ENCODE results near the gene WDR1. TPM values are rescaled to one million over a fixed set of nuclear protein-coding genes. Genes with fewer than 3 reads are reported as not detected.

Gene WDR1
- total and polyA plus RNA-seq, 4 experiments from 2014 or later = 295 to 348 (median 318) TPM

GRCh38 chr4:10099499-10100325 is 16.9 kb downstream of the WDR1 start:
- H3K36me3 Mint-ChIP-seq = peaks cover 29 to 91% of the 10 kb centered on the region in 2 donors
- H3K27me3 Mint-ChIP-seq = no peaks in the 10 kb centered on the region
- Histone ChIP-seq H3K27ac (ENCODE audit: low read depth, low read length) (peak overlapping the region; percentile 74), H3K36me3 (ENCODE audit: insufficient read depth, low read length) (peaks cover 62% of the 10 kb centered on the region), H3K4me3 (ENCODE audit: low read length in 2 of 2) (peak overlapping the region in 1 of 2 donors; percentile 21), H3K4me1 (ENCODE audit: insufficient read depth, low read length) (peaks cover 97% of the 10 kb centered on the region), H3K27me3 (ENCODE audit: insufficient read depth, low read length) (no peaks in the 10 kb centered on the region), H3K9me3 (ENCODE audit: control insufficient read depth in 1 of 2, low read length in 2 of 2) (no peaks in the 10 kb centered on the region)
- peak overlapping the region in 7 of 8 donors; percentile 45 to 86 (median 65) for H3K4me3 Mint-ChIP-seq
- peaks cover 0 to 2% (median 0%) of the 10 kb centered on the region in 8 donors for H3K9me3 Mint-ChIP-seq
- ChIA-PET POLR2A (ENCODE audit: partially characterized antibody) (interaction anchor here (0.7 to 19.7 kb wide), 5 partner anchors 8 to 54 kb away, joined by 3 to 396 read pairs (median 5); partner anchors contain the start of gene WDR1), CTCF (ENCODE audit: partially characterized antibody) (interaction anchor here (1.1 to 2.3 kb wide), 4 partner anchors 12 to 18 kb away, joined by 3 to 7 read pairs (median 4); no protein-coding TSS in a partner anchor)
- intact Hi-C loops (cut with micrococcal nuclease) = loop anchor here (5.0 kb wide), 1 partner anchor 82 kb away; no protein-coding TSS in a partner anchor
- H3K4me1 Mint-ChIP-seq = peaks cover 77 to 100% (median 90%) of the 10 kb centered on the region in 4 donors
- DNase-seq = peak; percentile 44 to 63 (median 49)
- H3K27ac Mint-ChIP-seq = peak overlapping the region; percentile 92 to 99 (median 94)

DNA sequence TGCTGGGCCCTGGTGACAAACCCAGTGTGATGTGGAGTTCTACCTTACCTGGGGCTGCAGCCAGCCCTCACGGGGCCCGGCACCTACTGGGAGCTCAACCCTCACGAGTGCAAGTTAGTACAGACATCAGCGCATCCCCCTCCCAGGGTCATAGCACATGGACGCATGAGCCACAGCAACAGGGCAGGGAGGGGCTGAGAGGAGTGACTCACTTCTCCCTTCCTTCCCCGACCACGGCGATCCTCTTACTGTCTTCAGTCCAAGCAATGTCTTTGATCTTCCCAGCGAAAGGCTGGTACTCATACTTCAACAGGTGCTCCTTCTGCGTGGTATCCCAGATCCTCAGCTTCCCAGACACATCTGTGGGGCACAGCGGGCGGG is 17.8 kb downstream of the WDR1 start:
- Mint-ChIP-seq H3K27me3 (no peaks in the 10 kb centered on the region), H3K36me3 (peaks cover 33 to 91% of the 10 kb centered on the region in 2 donors), H3K4me3 (peak overlapping the region in 4 of 8 donors; percentile 17 to 86 (median 38)), H3K4me1 (peaks cover 73 to 100% (median 89%) of the 10 kb centered on the region in 4 donors), H3K9me3 (peaks cover 0 to 2% (median 0%) of the 10 kb centered on the region in 8 donors), H3K27ac (peak overlapping the region; percentile 92 to 99 (median 94))
- Histone ChIP-seq H3K4me1 (ENCODE audit: insufficient read depth, low read length) (peaks cover 97% of the 10 kb centered on the region), H3K4me3 (ENCODE audit: low read length in 2 of 2) (no peak overlapping the region), H3K36me3 (ENCODE audit: insufficient read depth, low read length) (peaks cover 72% of the 10 kb centered on the region), H3K27ac (ENCODE audit: low read depth, low read length) (peak overlapping the region; percentile 74), H3K9me3 (ENCODE audit: control insufficient read depth in 1 of 2, low read length in 2 of 2) (no peaks in the 10 kb centered on the region), H3K27me3 (ENCODE audit: insufficient read depth, low read length) (no peaks in the 10 kb centered on the region)
- POLR2A ChIA-PET (ENCODE audit: partially characterized antibody) = interaction anchor here (1.8 to 19.7 kb wide), 3 partner anchors 9 to 19 kb away, joined by 5 to 396 read pairs (median 49); partner anchors contain the start of gene WDR1
- CTCF ChIA-PET (ENCODE audit: partially characterized antibody) = interaction anchor here (2.3 kb wide), 1 partner anchor 11 kb away, joined by 7 read pairs; no protein-coding TSS in a partner anchor
- DNase-seq = peak in 1 of 5 donors; percentile 74
- intact Hi-C loops (cut with micrococcal nuclease) = loop anchor here (5.0 kb wide), 1 partner anchor 81 kb away; no protein-coding TSS in a partner anchor

- Histone ChIP-seq H3K27me3 (ENCODE audit: insufficient read depth, low read length) (no peaks in the 10 kb centered on the region), H3K9me3 (ENCODE audit: control insufficient read depth in 1 of 2, low read length in 2 of 2) (no peaks in the 10 kb centered on the region), H3K4me1 (ENCODE audit: insufficient read depth, low read length) (peaks cover 100% of the 10 kb centered on the region), H3K4me3 (ENCODE audit: low read length in 2 of 2) (no peak overlapping the region), H3K36me3 (ENCODE audit: insufficient read depth, low read length) (peaks cover 69% of the 10 kb centered on the region), H3K27ac (ENCODE audit: low read depth, low read length) (peak overlapping the region; percentile 74)
- Mint-ChIP-seq H3K27me3 (no peaks in the 10 kb centered on the region), H3K27ac (peak overlapping the region; percentile 92 to 99 (median 96)), H3K36me3 (peaks cover 37 to 95% of the 10 kb centered on the region in 2 donors), H3K4me3 (peak overlapping the region in 4 of 8 donors; percentile 17 to 86 (median 35)), H3K9me3 (peaks cover 0 to under 1% (median 0%) of the 10 kb centered on the region in 8 donors), H3K4me1 (peaks cover 75 to 100% (median 91%) of the 10 kb centered on the region in 4 donors)
- intact Hi-C loops (cut with micrococcal nuclease) = loop anchor here (5.0 kb wide), 1 partner anchor 81 kb away; no protein-coding TSS in a partner anchor
- ChIA-PET CTCF (ENCODE audit: partially characterized antibody) (interaction anchor here (2.3 to 3.1 kb wide), 3 partner anchors 10 to 19 kb away, joined by 7 to 24 read pairs (median 12); partner anchors contain the start of gene WDR1), POLR2A (ENCODE audit: partially characterized antibody) (interaction anchor here (0.6 to 19.7 kb wide), 5 partner anchors 10 to 84 kb away, joined by 3 to 396 read pairs (median 5); partner anchors contain the start of gene WDR1)
- DNase-seq = peak in 1 of 5 donors; percentile 12
Observed at GRCh38 chr4:10097906-10098779, 18.5 kb downstream of the WDR1 start.

DNA sequence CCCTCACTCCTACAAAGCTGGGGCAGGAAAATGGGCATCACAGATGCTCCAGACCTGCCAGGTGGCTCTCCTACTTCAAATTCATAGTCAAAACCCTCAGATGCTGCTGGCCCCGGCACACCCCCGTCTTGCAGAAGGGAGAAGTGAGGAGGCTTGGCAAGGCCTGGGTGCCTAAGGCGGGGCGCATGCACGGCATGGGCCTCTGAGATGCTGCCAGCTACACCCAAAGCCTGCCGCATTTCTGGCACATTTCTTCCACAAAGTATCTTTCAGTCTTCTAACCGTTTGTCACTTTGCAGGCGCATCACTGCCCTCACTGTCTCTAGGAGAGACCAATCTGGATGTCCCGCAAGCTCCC is 19.6 kb downstream of the WDR1 start:
- ChIA-PET CTCF (ENCODE audit: partially characterized antibody) (interaction anchor here (0.9 to 3.1 kb wide), 5 partner anchors 11 to 442 kb away, joined by 3 to 24 read pairs (median 3); partner anchors contain the start of gene WDR1), POLR2A (ENCODE audit: partially characterized antibody) (interaction anchor here (0.9 to 19.7 kb wide), 9 partner anchors 11 to 364 kb away, joined by 3 to 396 read pairs (median 5); partner anchors contain the start of genes WDR1 and ZNF518B)
- peak overlapping the region in 6 of 8 donors; percentile 21 to 75 (median 51) for H3K4me3 Mint-ChIP-seq
- H3K4me3 ChIP-seq (ENCODE audit: low read length in 2 of 2) = no peak overlapping the region
- peaks cover 70% of the 10 kb centered on the region for H3K36me3 ChIP-seq (ENCODE audit: insufficient read depth, low read length)
- H3K9me3 Mint-ChIP-seq = no peaks in the 10 kb centered on the region
- peaks cover 100% of the 10 kb centered on the region for H3K4me1 ChIP-seq (ENCODE audit: insufficient read depth, low read length)
- H3K27me3 ChIP-seq (ENCODE audit: insufficient read depth, low read length) = no peaks in the 10 kb centered on the region
- H3K27ac Mint-ChIP-seq = peak overlapping the region; percentile 89 to 99 (median 95)
- intact Hi-C loops (cut with micrococcal nuclease) = loop anchor here (1.0 to 5.0 kb wide), 3 partner anchors 9 to 80 kb away; no protein-coding TSS in a partner anchor
- H3K9me3 ChIP-seq (ENCODE audit: control insufficient read depth in 1 of 2, low read length in 2 of 2) = no peaks in the 10 kb centered on the region
- H3K36me3 Mint-ChIP-seq = peaks cover 31 to 93% of the 10 kb centered on the region in 2 donors
- peaks cover 69 to 100% (median 90%) of the 10 kb centered on the region in 4 donors for H3K4me1 Mint-ChIP-seq
- no peak for DNase-seq
- peak overlapping the region; percentile 74 for H3K27ac ChIP-seq (ENCODE audit: low read depth, low read length)
- no peaks in the 10 kb centered on the region for H3K27me3 Mint-ChIP-seq

DNA sequence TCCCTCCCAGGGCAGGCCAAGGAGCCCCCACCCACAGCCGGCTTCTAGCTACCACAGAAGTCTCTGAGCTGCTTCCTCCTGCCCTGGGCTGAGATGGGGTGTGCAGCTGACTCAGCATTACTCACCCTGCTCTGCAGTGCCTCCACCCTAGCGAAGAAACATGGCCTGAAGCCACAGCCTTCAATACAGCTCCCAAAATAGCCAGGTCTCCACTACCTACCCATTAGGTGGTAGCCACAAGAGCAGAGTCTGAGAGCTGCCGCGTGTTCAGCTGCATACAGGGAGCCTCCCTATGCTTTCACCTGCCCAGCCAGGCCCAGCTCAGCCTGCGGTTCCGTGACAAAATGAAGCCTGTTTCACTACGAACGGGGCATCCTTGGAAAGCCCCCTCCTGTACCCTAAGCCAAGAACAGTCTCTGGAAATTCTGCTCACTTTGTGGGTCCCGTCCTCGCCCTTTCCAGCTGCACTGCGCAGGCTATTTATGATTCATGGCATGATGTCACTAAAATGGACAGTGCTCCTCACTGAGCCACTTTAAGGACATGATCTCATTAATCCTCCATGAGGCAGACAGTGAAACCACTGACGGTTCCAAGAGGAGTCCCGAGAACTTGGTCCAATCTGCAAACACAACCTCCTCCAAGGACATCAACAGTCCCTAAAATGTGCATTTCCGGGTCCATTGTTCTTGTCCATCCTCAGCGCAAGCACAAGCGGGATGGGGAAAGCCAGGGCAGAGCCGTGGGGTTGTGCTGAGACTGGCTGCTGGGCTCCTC is 20.2 kb downstream of the WDR1 start:
- DNase-seq = peak; percentile 70 to 91 (median 79)
- intact Hi-C loops (cut with micrococcal nuclease) = loop anchor here (1.0 to 5.0 kb wide), 3 partner anchors 10 to 79 kb away; no protein-coding TSS in a partner anchor
- ChIA-PET CTCF (ENCODE audit: partially characterized antibody) (interaction anchor here (0.9 to 3.1 kb wide), 7 partner anchors 12 to 443 kb away, joined by 3 to 24 read pairs (median 3); partner anchors contain the start of gene WDR1), POLR2A (ENCODE audit: partially characterized antibody) (interaction anchor here (0.9 to 19.7 kb wide), 11 partner anchors 8 to 365 kb away, joined by 3 to 396 read pairs (median 6); partner anchors contain the start of genes WDR1 and ZNF518B)
- no peaks in the 10 kb centered on the region for H3K9me3 Mint-ChIP-seq
- peaks cover 70% of the 10 kb centered on the region for H3K36me3 ChIP-seq (ENCODE audit: insufficient read depth, low read length)
- peak overlapping the region in 1 of 2 donors; percentile 28 for H3K4me3 ChIP-seq (ENCODE audit: low read length in 2 of 2)
- H3K27ac ChIP-seq (ENCODE audit: low read depth, low read length) = peak overlapping the region; percentile 74
- peak overlapping the region; percentile 89 to 99 (median 95) for H3K27ac Mint-ChIP-seq
- H3K9me3 ChIP-seq (ENCODE audit: control insufficient read depth in 1 of 2, low read length in 2 of 2) = no peaks in the 10 kb centered on the region
- no peaks in the 10 kb centered on the region for H3K27me3 ChIP-seq (ENCODE audit: insufficient read depth, low read length)
- H3K4me3 Mint-ChIP-seq = peak overlapping the region; percentile 38 to 79 (median 64)
- peaks cover 27 to 91% of the 10 kb centered on the region in 2 donors for H3K36me3 Mint-ChIP-seq
- H3K27me3 Mint-ChIP-seq = no peaks in the 10 kb centered on the region
- H3K4me1 ChIP-seq (ENCODE audit: insufficient read depth, low read length) = peaks cover 99% of the 10 kb centered on the region
- peaks cover 65 to 100% (median 87%) of the 10 kb centered on the region in 4 donors for H3K4me1 Mint-ChIP-seq

Data from CD4-positive, alpha-beta memory T cell (primary cell).